ENCODE results near the gene KBTBD3. TPM values are rescaled to one million over a fixed set of nuclear protein-coding genes. Genes with fewer than 3 reads are reported as not detected.

KBTBD3 gene
- total RNA-seq, 4 donors from 2014 or later, result 2.8 to 6.8 (median 4.7) TPM

- TF ChIP-seq CTCF (IDR thresholded peaks at IDR 0.05; ENCODE audit: low read depth), result no peak
Observed at GRCh38 chr11:106031936-106032335, 45.2 kb downstream of the KBTBD3 start.

- TF ChIP-seq CTCF (IDR thresholded peaks at IDR 0.05; ENCODE audit: low read depth), result no peak
Observed at GRCh38 chr11:106031202-106031810, 45.8 kb downstream of the KBTBD3 start.

- no peak for TF ChIP-seq CTCF (IDR thresholded peaks at IDR 0.05; ENCODE audit: low read depth)
Observed at GRCh38 chr11:106030609-106031008, 46.5 kb downstream of the KBTBD3 start.

- no peak for TF ChIP-seq CTCF (IDR thresholded peaks at IDR 0.05; ENCODE audit: low read depth)
Observed at GRCh38 chr11:106022795-106023275, 54.3 kb downstream of the KBTBD3 start.

- TF ChIP-seq CTCF (IDR thresholded peaks at IDR 0.05; ENCODE audit: low read depth), result no peak
Observed at GRCh38 chr11:106021967-106022794, 55.0 kb downstream of the KBTBD3 start, which contains the start of gene MSANTD4. TSS of gene MSANTD4 (minus strand) at chr11:106022240. CDS start at chr11:106010917, 11,323 bp downstream.

GRCh38 chr11:106021181-106021966 lies 55.8 kb downstream of the KBTBD3 start:
- no peak for TF ChIP-seq CTCF (IDR thresholded peaks at IDR 0.05; ENCODE audit: low read depth)
